SU-DHL-6 (cell line): Measurements from ENCODE around the gene GRAP2.

Experiments used
- H2AFZ ChIP-seq: fragments of 200-600 bp; sonication (generic); 2 replicates; pipeline ENCODE4 v1.6.1; 2014; ENCODE audit warnings: low read depth, mild to moderate bottlenecking, moderate library complexity, mixed read lengths, antibody characterized with exemption, low read length; ENCODE audit not compliant: severe bottlenecking
- H3F3A ChIP-seq: fragments of 200-600 bp; shearing (Covaris generic); 2 replicates; pipeline ENCODE4 v1.6.0; 2016; ENCODE audit warnings: antibody characterized with exemption, mild to moderate bottlenecking; ENCODE audit not compliant: insufficient read depth
- H3K27ac ChIP-seq: fragments of 200-600 bp; sonication (generic); 2 replicates; pipeline ENCODE4 v1.5.1; 2016; ENCODE audit warnings: low read depth, mild to moderate bottlenecking, low read length, moderate library complexity, mixed read lengths
- H3K27me3 ChIP-seq: fragments of 200-600 bp; sonication (generic), shearing (Covaris generic); 2 replicates; pipeline ENCODE4 v1.6.0; 2014; ENCODE audit warnings: mild to moderate bottlenecking, low read length
- H3K36me3 ChIP-seq: fragments of 200-600 bp; sonication (generic); 2 replicates; pipeline ENCODE4 v1.6.1; 2014; ENCODE audit warnings: mild to moderate bottlenecking, low read length, mixed read lengths
- H3K4me2 ChIP-seq: fragments of 300-600, 200-600 bp; shearing (Covaris generic), sonication (generic); 2 replicates; pipeline ENCODE4 v1.6.0; 2014; ENCODE audit warnings: low read length, low read depth, mild to moderate bottlenecking; ENCODE audit not compliant: poor library complexity, severe bottlenecking
- H3K4me3 ChIP-seq: fragments of 200-600 bp; sonication (generic); 2 replicates; pipeline ENCODE4 v1.5.1; 2014; ENCODE audit warnings: antibody characterized with exemption, low read length, mild to moderate bottlenecking, mixed read lengths; ENCODE audit not compliant: insufficient read depth, poor library complexity, severe bottlenecking
- H3K79me2 ChIP-seq: fragments of 200-600 bp; sonication (generic); 2 replicates; pipeline ENCODE4 v1.6.1; 2014; ENCODE audit warnings: mild to moderate bottlenecking, low read length, moderate library complexity; ENCODE audit not compliant: insufficient read depth
- H3K9ac ChIP-seq: fragments of 200-600 bp; sonication (generic); 2 replicates; pipeline ENCODE4 v1.7.0; 2014; ENCODE audit warnings: mild to moderate bottlenecking, low read length
- H3K9me2 ChIP-seq: fragments of 200-600 bp; sonication (generic); replicated peaks from 2 replicates; pipeline ENCODE4 v1.6.1; 2014; ENCODE audit warnings: low read length; ENCODE audit not compliant: insufficient read depth
- H3K9me3 ChIP-seq: fragments of 200-600 bp; sonication (generic); 2 replicates; pipeline ENCODE4 v1.6.1; 2014; ENCODE audit warnings: low read length, mixed read lengths; ENCODE audit not compliant: insufficient read depth
- H4K20me1 ChIP-seq: fragments of 200-600 bp; sonication (generic); 2 replicates; pipeline ENCODE4 v1.6.1; 2014; ENCODE audit warnings: low read depth, mild to moderate bottlenecking, antibody characterized with exemption, low read length, moderate library complexity, mixed read lengths
- EZH2phosphoT487 ChIP-seq: fragments of 200-600 bp; sonication (generic), shearing (Covaris generic); conservative IDR thresholded peaks from 2 replicates; pipeline ENCODE4 v1.6.1; 2018; ENCODE audit warnings: mild to moderate bottlenecking, antibody characterized with exemption, low read length, moderate library complexity, mixed read lengths
- TF ChIP-seq, protein P1 (sequence below): fragments of 200-600 bp; sonication (generic); IDR thresholded peaks from one replicate; pipeline ENCODE4 v1.5.1; 2017; ENCODE audit warnings: antibody characterized with exemption, mild to moderate bottlenecking, low read length, moderate library complexity; ENCODE audit not compliant: insufficient read depth, poor library complexity, severe bottlenecking

GRAP2 gene

GRCh38 chr22:39985383-39986035, 84.6 kb downstream of the GRAP2 start:
- H3K36me3 ChIP-seq = no peaks in the 10 kb centered on the region
- no peak overlapping the region for H3K9ac ChIP-seq
- no peak for TF ChIP-seq EZH2phosphoT487
- TF ChIP-seq, protein P1, sequence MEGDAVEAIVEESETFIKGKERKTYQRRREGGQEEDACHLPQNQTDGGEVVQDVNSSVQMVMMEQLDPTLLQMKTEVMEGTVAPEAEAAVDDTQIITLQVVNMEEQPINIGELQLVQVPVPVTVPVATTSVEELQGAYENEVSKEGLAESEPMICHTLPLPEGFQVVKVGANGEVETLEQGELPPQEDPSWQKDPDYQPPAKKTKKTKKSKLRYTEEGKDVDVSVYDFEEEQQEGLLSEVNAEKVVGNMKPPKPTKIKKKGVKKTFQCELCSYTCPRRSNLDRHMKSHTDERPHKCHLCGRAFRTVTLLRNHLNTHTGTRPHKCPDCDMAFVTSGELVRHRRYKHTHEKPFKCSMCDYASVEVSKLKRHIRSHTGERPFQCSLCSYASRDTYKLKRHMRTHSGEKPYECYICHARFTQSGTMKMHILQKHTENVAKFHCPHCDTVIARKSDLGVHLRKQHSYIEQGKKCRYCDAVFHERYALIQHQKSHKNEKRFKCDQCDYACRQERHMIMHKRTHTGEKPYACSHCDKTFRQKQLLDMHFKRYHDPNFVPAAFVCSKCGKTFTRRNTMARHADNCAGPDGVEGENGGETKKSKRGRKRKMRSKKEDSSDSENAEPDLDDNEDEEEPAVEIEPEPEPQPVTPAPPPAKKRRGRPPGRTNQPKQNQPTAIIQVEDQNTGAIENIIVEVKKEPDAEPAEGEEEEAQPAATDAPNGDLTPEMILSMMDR = no peak
- H3K9me2 ChIP-seq = no peaks in the 10 kb centered on the region
- no peak overlapping the region for H3K4me3 ChIP-seq
- no peaks in the 10 kb centered on the region for H3K9me3 ChIP-seq
- no peak overlapping the region for H3K4me2 ChIP-seq
- no peak overlapping the region for H2AFZ ChIP-seq
- no peaks in the 10 kb centered on the region for H3F3A ChIP-seq
- no peaks in the 10 kb centered on the region for H4K20me1 ChIP-seq
- H3K27me3 ChIP-seq = no peaks in the 10 kb centered on the region
- no peaks in the 10 kb centered on the region for H3K79me2 ChIP-seq
- H3K27ac ChIP-seq = no peak overlapping the region

GRCh38 chr22:39988386-39989114, 87.7 kb downstream of the GRAP2 start:
- Histone ChIP-seq H3K9me2 (no peaks in the 10 kb centered on the region), H3K36me3 (no peaks in the 10 kb centered on the region), H3K9ac (no peak overlapping the region), H3K9me3 (no peaks in the 10 kb centered on the region), H3K27me3 (no peaks in the 10 kb centered on the region), H3K4me3 (no peak overlapping the region), H3K4me2 (no peak overlapping the region), H3K27ac (no peak overlapping the region), H3K79me2 (no peaks in the 10 kb centered on the region), H4K20me1 (no peaks in the 10 kb centered on the region), H2AFZ (no peak overlapping the region), H3F3A (no peaks in the 10 kb centered on the region)
- TF ChIP-seq, protein P1 = no peak
- no peak for TF ChIP-seq EZH2phosphoT487

DNA sequence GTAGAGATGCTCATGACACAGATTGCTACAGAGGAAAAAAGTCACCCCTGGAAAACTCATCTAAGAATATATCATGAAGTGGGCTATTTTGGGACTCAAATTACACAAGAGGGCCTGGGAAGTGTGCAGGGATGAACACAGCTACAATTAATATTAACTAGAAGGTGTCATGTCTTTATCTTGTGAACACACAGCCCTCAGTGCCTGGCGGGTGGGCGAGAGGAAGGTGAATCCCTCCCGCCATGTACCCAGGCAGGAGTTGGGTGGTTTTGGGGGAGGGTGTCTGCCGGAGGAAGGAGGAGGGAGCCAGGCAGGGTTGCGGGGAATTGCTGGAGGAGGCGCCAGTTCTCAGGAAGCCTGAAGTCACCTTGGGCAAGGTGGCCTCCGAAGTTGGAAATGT, 88.7 kb downstream of the GRAP2 start:
- Histone ChIP-seq H3K9me2 (no peaks in the 10 kb centered on the region), H3K9me3 (no peaks in the 10 kb centered on the region), H3K36me3 (no peaks in the 10 kb centered on the region), H3K79me2 (no peaks in the 10 kb centered on the region), H3K4me2 (no peak overlapping the region), H3K9ac (no peak overlapping the region), H3K4me3 (no peak overlapping the region), H3K27me3 (no peaks in the 10 kb centered on the region), H3F3A (no peaks in the 10 kb centered on the region), H2AFZ (no peak overlapping the region), H3K27ac (no peak overlapping the region), H4K20me1 (no peaks in the 10 kb centered on the region)
- TF ChIP-seq, protein P1 = no peak
